Upper lobe of left lung (tissue), 6 donors: ENCODE data around the gene ZBTB12. TPM values are rescaled to one million over a fixed set of nuclear protein-coding genes. Genes with fewer than 3 reads are reported as not detected.

Source experiments
- ATAC-seq, 2 donors: fragments of 200-7000 bp; cut with Tn5 transposase; one replicate each; pipeline ENCODE4 v1.9.1; 2022; ENCODE audit warnings: mild to moderate bottlenecking in 2 of 2, moderate library complexity in 2 of 2; ENCODE audit not compliant: low FRiP score in 2 of 2
- DNase-seq, 2 donors: peaks; one replicate each; pipeline ENCODE4 v3.0.0-alpha.2; 2019 to 2020
- H3K27ac ChIP-seq, 4 donors: fragments of 200-600 bp; sonication (generic); one replicate each; pipeline ENCODE4 v1.5.1; 2016 to 2019
- H3K27me3 ChIP-seq, 4 donors: fragments of 200-600 bp; sonication (generic); one replicate each; pipeline ENCODE4 v1.5.1; 2017 to 2019
- H3K36me3 ChIP-seq, 4 donors: fragments of 200-600 bp; sonication (generic); one replicate each; pipeline ENCODE4 v1.5.1; 2016 to 2019
- H3K4me1 ChIP-seq, 4 donors: fragments of 200-600 bp; sonication (generic); one replicate each; pipeline ENCODE4 v1.5.1; 2018 to 2019
- H3K4me3 ChIP-seq, 4 donors: fragments of 200-600 bp; sonication (generic); one replicate each; pipeline ENCODE4 v1.5.1; 2017 to 2019; ENCODE audit warnings: mild to moderate bottlenecking in 2 of 4, moderate library complexity in 1 of 4
- H3K9me3 ChIP-seq, 4 donors: fragments of 200-600 bp; sonication (generic); one replicate each; pipeline ENCODE4 v1.5.1; 2018 to 2019
- CTCF ChIP-seq, 6 experiments: fragments of 450-650 bp in 4 of 6; fragments of 200-600 bp in 2 of 6; sonication (generic) in 2 of 6; IDR thresholded peaks; one replicate each; pipeline ENCODE4 v1.5.1; 2016 to 2019; ENCODE audit warnings: antibody characterized with exemption in 6 of 6
- EP300 ChIP-seq, 4 donors: sonication (generic); formaldehyde crosslinking; IDR thresholded peaks; one replicate each; pipeline ENCODE4 v1.5.1; 2017; ENCODE audit warnings: antibody characterized with exemption in 4 of 4, control low read depth in 2 of 4
- POLR2A ChIP-seq, 4 donors: fragments of 450-650 bp; IDR thresholded peaks; one replicate each; pipeline ENCODE4 v1.5.1; 2016 to 2017; ENCODE audit warnings: antibody characterized with exemption in 4 of 4, mild to moderate bottlenecking in 2 of 4
- POLR2AphosphoS5 ChIP-seq, 2 donors: sonication (generic); formaldehyde crosslinking; IDR thresholded peaks; one replicate each; pipeline ENCODE4 v1.5.1; 2017; ENCODE audit warnings: antibody characterized with exemption in 2 of 2
- WGBS, 2 donors: methylation state at CpG; one replicate each; pipeline ENCODE4 v1.1.5; 2017 to 2018; 5-methylcytosine and 5-hydroxymethylcytosine counted together
- total RNA-seq, 6 donors: library from RNA; depleted of rRNA in 4 of 6; stranded (reverse); fragments of >200 nt in 4 of 6; gene quantifications; one replicate each; pipeline versions ENCODE4 v1.1.0 to v1.2.1, GENCODE V29; 2016 to 2021
- donor health status: DM: no; HTN: no; CAD: no; lungs with moderate emphysema.
- donor health status: DM: no; HTN: yes; CAD: no; lungs with severe emphysema.

Gene ZBTB12
- total RNA-seq, 6 donors from 2014 or later: 1.0 to 7.5 (median 2.2) TPM

- H3K27me3 ChIP-seq: no peaks in the 10 kb centered on the region
- 1% methylated on average over 37 to 61 of the region's 64 CpGs for WGBS, 2 donors
- H3K27ac ChIP-seq: peak within 1 kb of the TSS; percentile 87 to 94 (median 90)
- TF ChIP-seq EP300 (IDR thresholded peaks at IDR 0.05) (peak in 2 of 4 donors; percentile 8 to 59), POLR2AphosphoS5 (IDR thresholded peaks at IDR 0.05) (peak; percentile 77 to 99), POLR2A (IDR thresholded peaks at IDR 0.05) (peak in 3 of 4 donors; percentile 88 to 98 (median 97)), CTCF (IDR thresholded peaks at IDR 0.05) (peak in 2 of 6 experiments; percentile 6 to 12)
- H3K4me3 ChIP-seq: peak within 1 kb of the TSS; percentile 74 to 95 (median 84)
- no peaks in the 10 kb centered on the region for H3K9me3 ChIP-seq
- ATAC-seq (peak; percentile 98), DNase-seq (peak; percentile 96 to 100)
- H3K36me3 ChIP-seq: peaks cover 10 to 36% (median 27%) of the 10 kb centered on the region in 4 donors
- peaks cover 16 to 38% (median 24%) of the 10 kb centered on the region in 4 donors for H3K4me1 ChIP-seq
Observed at GRCh38 chr6:31862344-31863235, 39.3 kb downstream of the ZBTB12 start, which contains the start of gene NEU1. Gene NEU1, minus strand, starts transcription at chr6:31862821. Its CDS starts 45 bp downstream, at chr6:31862776.

GRCh38 chr6:31861919-31862343 is 40.0 kb downstream of the ZBTB12 start:
- peak overlapping the region; percentile 74 to 95 (median 84) for H3K4me3 ChIP-seq
- no peaks in the 10 kb centered on the region for H3K27me3 ChIP-seq
- no peaks in the 10 kb centered on the region for H3K9me3 ChIP-seq
- 44 to 47% methylated on average over 15 to 17 of the region's 17 CpGs for WGBS, 2 donors
- H3K36me3 ChIP-seq: peaks cover 10 to 43% (median 31%) of the 10 kb centered on the region in 4 donors
- no peak for TF ChIP-seq EP300 (IDR thresholded peaks at IDR 0.05)
- no peak for TF ChIP-seq POLR2AphosphoS5 (IDR thresholded peaks at IDR 0.05)
- TF ChIP-seq POLR2A (IDR thresholded peaks at IDR 0.05): no peak
- TF ChIP-seq CTCF (IDR thresholded peaks at IDR 0.05): no peak
- DNase-seq: no peak
- H3K27ac ChIP-seq: peak overlapping the region; percentile 87 to 94 (median 90)
- no peak for ATAC-seq
- peaks cover 16 to 38% (median 24%) of the 10 kb centered on the region in 4 donors for H3K4me1 ChIP-seq

- ATAC-seq (no peak), DNase-seq (no peak)
- TF ChIP-seq POLR2AphosphoS5 (IDR thresholded peaks at IDR 0.05) (no peak), CTCF (IDR thresholded peaks at IDR 0.05) (no peak), POLR2A (IDR thresholded peaks at IDR 0.05) (no peak), EP300 (IDR thresholded peaks at IDR 0.05) (no peak)
- WGBS, 2 donors: 94 to 96% methylated on average over 7 of the region's 7 CpGs
- no peak overlapping the region for H3K4me3 ChIP-seq
- no peaks in the 10 kb centered on the region for H3K27me3 ChIP-seq
- peaks cover 10 to 44% (median 31%) of the 10 kb centered on the region in 4 donors for H3K36me3 ChIP-seq
- H3K9me3 ChIP-seq: no peaks in the 10 kb centered on the region
- peaks cover 16 to 38% (median 24%) of the 10 kb centered on the region in 4 donors for H3K4me1 ChIP-seq
- H3K27ac ChIP-seq: no peak overlapping the region
Observed at GRCh38 chr6:31861150-31861549, 40.7 kb downstream of the ZBTB12 start.

- 97% methylated on average over 13 of the region's 13 CpGs for WGBS, 2 donors
- ATAC-seq: no peak
- H3K4me1 ChIP-seq: peaks cover 16 to 38% (median 24%) of the 10 kb centered on the region in 4 donors
- no peak overlapping the region for H3K4me3 ChIP-seq
- H3K9me3 ChIP-seq: no peaks in the 10 kb centered on the region
- DNase-seq: no peak
- TF ChIP-seq EP300 (IDR thresholded peaks at IDR 0.05): no peak
- TF ChIP-seq CTCF (IDR thresholded peaks at IDR 0.05): no peak
- TF ChIP-seq POLR2AphosphoS5 (IDR thresholded peaks at IDR 0.05): no peak
- TF ChIP-seq POLR2A (IDR thresholded peaks at IDR 0.05): no peak
- no peaks in the 10 kb centered on the region for H3K27me3 ChIP-seq
- H3K27ac ChIP-seq: no peak overlapping the region
- peaks cover 10 to 44% (median 31%) of the 10 kb centered on the region in 4 donors for H3K36me3 ChIP-seq
Observed at GRCh38 chr6:31860349-31860748, 41.5 kb downstream of the ZBTB12 start.
